Stimulated activated CD8-positive, alpha-beta memory T cell treated with anti-CD3 and anti-CD28 coated beads, Interleukin-12 subunit alpha, Interleukin-12 subunit beta, amount 100 ng/mL, for 24 hours (primary cell): ENCODE data around the gene PEX5L.
"Not testable (repeated sequence)": the region's sequence is repeated elsewhere in the genome, so short reads cannot be mapped to it uniquely, and the experiment has no call there.

Experiments used
- DNase-seq: peaks from one replicate; pipeline ENCODE4 v3.0.0-alpha.2; 2020; ENCODE audit errors: extremely low read depth

Gene PEX5L

DNA sequence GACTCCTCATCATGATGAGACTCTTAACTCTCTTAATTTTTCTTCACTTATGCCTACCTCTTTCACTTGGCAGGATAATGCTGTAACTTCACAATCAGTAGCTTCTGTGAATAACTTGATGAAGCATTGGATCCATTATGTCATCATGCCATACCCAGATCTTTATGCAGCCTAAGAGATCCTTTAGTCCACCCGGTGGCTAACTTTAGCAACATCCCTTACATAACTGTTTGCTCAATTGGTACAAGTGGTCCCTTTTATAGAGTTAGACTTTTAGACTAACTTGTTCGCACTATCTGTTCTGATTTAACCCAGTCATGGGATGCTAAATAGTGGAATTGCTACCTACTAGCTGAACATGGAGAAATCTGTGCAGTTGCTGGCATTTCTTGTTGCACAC is 199.4 kb downstream of the PEX5L start:
- no peak for DNase-seq

DNA sequence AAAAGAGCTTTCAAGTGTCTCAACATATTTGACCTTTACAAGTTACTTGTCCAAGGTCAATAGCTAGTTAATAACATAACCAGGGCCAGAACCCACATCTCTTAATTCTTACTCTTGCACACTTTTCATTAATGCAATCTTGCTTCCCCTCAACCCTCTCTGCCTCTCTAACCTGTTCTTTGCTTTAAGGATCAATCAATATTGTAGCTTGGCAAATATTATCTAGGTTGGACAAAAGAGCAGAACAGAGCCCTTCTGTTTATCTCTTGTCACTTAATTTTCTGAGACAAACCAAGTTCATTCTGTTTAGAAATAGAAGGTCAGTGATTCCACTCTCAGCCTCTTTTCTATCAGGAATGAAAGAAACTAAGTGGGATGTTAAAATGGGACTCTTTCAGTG is 203.4 kb downstream of the PEX5L start:
- no peak for DNase-seq

DNA sequence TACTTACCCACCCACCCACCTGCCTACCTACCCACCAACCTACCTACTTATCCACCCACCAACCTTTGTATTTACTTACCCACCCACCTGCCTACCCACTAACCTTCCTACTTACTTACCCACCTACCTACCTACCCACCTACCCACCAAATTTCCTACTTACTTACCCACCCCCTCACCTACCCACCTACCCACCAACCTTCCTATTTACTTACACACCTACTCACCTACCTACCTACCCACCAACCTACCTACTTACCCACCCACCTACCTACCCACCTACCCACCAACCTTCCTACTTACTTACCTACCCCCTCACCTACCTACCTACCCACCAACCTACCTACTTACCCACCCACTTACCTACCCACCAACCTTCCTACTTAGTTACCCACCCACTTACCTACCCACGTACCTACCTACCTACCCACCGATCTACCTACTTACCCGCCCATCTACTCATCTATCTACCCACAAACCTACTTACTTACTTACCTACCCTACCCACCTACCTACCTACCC is 204.3 kb downstream of the PEX5L start:
- no peak for DNase-seq

DNA sequence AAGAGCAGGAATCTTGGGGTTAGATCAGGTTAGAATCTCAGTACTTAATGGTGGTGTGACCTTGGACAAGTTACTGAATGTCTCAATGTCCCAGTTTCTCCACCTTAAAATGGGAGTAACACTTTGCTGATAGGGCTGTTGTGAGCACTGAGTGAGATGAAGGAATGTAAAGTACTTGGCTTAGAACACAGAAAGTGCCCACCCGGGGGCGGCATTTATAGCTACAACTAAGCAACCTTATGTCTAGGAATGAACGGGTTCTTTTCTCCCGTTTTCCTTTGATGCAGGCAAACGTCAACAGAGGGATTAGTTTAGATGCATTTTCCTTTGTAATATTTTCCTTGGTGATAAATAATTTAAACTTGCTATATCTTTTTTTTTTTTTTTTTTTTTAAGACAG is 207.3 kb downstream of the PEX5L start:
- no peak for DNase-seq

DNA sequence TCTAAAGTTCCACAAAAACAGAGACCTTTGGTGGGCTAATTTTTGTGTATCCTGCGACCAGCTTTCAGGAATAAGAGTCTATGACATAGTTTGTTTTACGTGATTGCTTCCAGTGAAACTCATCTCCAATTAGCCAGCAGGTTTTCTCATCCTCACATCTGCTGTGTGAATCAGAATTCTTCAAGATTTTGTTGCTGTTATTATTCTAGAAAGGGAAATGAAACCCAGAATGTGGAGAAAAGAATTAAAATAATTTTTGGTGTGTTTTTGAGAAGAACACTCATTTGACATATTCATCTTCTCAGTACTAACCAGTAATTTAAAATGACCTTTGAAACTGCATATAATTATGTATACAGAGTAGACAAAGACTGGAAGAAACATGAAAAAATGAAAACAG is 208.0 kb downstream of the PEX5L start:
- DNase-seq, result no peak

DNA sequence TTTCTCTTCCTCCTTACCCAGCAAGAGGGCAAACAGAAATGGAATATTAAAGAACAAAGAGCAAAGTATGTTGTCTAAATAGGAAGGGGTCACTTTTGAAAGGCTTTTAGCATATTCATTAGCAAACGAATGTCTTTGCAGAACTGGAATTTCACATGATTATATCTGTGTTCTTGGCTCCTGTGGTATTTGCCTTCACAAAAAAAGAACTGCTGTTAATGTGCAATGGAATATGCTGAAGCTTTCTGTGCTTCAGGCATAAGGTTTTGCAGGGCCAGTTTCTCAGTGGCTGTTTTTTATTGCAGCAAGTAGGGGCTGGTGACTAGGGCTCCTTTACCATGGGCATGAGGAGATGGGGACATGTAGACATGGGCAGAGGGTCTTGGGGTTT is 210.5 kb downstream of the PEX5L start:
- no peak for DNase-seq

DNA sequence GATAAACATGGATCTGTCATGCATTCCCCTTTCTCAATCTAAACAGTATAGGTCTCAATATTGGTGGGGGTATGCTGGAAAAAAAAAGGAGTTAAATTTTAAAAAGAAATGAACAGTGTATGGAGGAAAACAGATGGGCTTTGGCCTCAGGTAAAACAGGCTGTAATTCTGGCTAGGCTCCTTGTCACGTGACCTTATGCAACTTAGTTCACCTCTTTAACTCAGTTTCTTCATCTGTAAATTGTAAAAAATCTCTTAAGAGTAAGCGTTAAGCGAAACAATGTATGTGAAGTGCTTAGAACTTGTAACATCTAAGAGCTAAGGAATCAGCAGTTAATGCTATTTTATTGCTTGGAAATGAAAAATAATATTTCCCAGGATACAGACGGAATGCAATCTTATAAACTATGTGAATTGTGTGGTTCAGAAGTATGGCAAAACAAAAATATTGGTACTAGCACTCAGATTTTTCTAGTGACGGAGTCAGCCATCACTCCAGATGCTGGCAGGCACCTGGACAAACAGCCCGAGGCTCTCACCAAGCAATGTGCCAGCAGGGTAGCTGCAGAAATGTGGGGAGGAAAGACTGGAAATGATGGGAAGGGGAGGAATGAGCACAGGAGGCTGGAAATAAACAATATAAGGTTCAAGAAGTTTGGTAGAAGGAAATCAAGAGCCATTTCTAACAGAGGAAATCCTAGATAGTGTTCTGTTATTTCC is 211.1 kb downstream of the PEX5L start:
- no peak for DNase-seq

DNA sequence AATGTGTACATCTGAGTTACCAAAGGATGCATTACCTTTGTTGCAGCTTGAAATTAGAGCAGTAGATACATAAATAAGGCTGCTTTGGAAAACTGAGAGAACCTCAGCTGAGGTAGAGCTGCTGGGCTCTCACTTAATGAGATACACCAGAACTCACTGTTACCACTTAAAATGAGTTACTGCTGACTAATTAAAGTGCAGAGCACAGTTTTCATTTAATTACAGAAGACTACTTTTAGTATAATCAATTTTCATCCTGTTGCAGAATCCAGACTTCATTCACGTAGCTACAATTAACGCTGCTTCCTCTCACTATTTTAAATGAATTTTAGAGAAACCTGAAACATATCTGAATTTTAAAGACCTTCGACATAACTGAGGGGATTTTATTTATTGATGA is 214.4 kb downstream of the PEX5L start:
- DNase-seq, result no peak

DNA sequence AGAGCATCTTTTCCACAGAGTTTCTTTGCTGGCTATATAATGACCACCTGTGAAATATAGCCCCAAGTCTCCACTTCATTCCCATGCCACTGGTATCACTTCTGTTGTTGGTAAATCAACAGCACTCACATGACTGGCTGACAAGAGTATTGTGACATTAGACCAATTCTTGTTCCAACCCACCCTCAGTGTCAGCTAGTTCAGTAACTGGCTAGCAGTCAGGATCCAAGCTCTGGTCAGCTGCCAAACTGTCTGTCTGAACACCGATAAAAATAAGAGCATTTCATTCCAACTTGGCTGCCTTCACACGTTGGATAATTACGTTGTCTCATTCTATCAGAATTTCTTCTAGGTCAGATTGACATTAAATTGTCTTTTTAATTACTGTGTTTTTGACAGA is 217.4 kb downstream of the PEX5L start:
- DNase-seq, result no peak

DNA sequence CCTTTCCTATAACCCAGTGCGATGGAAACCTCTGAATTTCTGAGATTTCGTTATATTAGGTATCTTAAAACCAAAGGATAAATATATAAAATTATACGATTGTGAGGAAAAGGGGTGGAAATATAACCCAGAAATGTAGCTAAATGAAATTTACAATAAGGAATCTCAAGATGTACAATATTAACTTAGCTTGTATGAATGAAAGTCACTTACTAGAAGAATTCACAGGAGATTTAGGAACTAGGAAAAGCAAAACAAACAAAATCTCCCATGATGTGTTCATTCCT is 224.7 kb downstream of the PEX5L start:
- no peak for DNase-seq

DNA sequence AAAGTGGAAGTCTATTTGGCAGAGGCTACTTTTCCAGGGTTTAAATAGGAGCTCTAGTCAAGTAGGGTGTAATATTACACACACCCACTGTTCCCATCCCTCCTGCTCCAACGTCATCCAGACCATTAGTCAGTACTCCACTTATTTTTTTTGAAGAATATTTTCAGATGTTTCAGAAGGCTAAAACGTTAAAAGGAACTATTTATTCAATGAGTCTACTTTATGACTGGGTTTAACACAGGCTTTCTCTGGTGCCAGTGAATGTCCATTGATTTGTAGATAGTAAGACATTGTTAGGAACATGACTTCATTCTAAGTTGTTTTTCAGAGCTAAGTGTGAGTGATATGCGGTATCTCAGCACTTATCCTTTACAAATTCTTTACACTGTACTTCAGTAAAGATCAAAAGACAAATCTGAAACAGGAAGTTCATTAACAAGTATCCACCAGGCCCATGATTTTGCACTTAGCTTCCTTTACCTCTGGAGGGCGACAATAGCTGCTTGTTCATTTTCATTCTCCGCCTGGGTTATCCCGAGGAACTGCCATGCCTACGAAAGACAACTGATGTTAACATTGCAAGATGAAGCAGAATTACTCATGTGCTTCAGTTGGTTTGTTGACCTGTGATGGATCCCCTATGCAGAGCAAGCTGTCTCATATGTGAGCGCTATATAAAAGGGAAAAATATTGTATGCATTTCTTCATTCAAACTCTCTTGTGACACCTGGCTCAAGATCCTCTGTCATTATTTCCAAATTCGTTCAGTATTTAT is 225.2 kb downstream of the PEX5L start:
- DNase-seq, result no peak

DNA sequence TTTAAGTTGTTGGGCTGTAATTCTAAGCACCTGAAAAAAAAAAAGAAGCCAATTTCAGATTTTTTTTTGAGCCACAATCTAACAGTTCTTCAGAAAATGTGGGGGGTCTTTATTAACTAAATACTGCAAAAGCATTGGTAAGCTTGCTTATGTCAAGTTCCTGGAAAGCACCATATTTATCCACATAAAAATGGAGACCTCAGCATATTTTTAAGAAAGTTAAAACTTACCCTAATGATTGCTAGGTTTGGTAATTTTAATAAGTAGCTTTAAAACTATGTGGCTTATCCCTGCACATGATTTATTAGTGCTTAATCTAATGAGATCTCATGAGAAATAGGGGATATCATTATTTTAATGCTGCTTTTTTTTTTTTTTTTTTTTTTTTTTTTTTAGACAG is 227.1 kb downstream of the PEX5L start:
- DNase-seq, result no peak

DNA sequence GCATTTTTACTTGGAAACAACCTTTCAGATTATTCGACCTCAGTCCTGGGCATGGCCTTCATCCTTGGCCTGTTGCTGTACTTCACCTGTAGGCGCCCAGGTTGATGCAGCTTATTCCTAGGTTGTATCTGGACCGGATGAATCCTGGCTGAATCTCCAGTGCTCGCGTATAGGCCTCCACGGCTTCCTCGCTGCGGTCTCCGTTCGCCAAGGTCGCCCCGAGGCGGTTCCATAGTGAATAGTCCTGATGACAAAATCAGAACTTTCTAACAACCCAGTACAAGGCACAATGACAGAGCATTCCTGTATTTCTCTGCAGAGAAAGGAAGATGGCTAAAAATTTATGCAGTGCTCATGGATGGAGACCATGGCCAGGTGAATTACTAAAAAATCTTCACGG is 229.1 kb downstream of the PEX5L start:
- DNase-seq, result no peak

DNA sequence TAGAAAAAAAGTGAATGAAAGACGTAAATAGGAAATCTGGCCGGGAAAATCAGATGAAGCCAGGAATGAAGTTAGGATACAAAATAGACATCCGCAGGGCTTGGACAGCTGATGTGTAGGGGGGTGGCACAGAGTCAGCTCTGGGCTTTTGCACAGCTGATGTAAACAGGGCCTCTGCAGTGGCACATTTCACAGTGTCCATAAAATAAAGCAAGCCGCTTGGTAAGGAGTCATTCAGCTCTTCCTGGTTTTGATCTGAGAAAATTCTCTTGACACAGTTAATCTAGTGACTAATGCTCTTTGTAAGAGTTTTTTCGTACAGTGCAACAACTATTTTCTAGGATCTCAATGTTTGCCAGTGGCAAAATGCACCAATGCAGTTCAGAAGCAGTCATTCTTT is 230.6 kb downstream of the PEX5L start:
- DNase-seq, result no peak

DNA sequence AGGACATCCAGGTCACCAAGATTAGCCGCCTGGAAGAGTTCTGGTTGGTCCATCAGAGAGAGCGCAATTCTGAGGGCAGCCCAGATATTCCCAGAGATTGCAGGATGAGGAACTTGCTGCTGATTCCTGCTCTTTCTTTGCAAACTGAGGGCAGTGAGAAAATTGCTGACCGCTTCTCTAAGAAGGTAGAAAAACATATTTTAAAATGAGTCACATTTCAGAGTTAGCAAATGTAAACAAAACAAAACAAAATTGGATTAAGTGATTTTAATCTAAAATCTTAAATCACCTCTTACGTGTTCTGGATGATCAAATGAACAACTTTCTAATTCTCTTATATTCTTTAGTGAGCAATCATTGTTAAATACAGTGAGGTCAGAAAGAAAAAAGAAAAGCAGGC is 234.9 kb downstream of the PEX5L start:
- no peak for DNase-seq

DNA sequence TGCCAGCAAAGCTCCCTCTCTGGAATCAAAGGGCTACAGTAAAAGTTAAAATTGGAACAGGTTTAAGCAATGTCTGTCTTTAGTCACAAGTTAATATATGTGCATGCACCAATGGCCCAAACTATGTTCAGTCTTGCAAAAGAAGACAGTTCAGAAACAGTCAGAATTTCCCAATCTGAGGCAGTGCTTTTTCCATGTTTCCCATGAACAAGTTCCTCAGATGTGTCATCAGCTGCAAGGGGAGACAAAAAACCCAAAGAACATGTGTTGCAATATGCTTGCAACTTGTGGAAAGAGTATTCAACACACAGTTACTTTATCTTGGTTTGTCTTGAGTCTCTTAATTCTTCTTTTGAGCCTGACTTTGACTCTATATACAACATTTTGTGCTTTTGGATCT is 235.5 kb downstream of the PEX5L start:
- no peak for DNase-seq

DNA sequence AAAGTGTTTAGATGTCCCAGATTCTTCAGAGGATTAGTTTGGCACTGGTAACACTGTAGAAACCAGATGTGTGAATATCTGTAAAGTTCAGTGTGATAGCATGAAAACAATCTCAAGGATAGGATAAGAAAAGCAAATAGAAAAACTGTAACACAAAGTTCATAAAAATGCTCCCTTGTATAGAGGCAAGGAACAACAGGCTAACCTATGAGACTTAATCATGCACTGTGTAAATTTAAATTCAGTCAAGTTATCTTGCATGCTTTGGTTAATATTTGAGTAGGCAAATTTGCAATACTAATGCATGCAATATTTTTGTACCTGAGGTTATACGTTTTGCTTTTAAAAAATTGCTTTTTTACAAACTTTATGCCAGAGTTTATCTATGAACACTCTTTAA is 239.5 kb downstream of the PEX5L start:
- no peak for DNase-seq

DNA sequence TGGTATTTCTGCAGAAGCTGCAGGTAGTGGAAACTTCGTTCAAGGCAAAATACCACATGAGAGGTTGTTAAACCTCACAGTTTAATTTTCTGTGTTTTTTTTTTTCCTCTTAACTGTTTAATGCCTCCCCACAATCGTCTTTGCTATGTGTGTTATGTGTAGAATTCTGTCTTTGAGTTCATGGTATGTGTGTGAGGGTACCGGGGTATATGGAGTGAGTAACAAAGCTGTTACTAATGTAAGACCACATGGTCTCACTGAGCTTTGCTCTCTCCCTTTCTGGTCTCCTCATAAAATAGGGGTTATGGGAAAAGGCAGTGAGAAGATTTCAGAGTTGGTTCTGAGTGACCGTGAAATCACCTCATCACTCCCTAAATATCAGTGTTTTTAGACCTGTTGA is 240.3 kb downstream of the PEX5L start:
- no peak for DNase-seq

DNA sequence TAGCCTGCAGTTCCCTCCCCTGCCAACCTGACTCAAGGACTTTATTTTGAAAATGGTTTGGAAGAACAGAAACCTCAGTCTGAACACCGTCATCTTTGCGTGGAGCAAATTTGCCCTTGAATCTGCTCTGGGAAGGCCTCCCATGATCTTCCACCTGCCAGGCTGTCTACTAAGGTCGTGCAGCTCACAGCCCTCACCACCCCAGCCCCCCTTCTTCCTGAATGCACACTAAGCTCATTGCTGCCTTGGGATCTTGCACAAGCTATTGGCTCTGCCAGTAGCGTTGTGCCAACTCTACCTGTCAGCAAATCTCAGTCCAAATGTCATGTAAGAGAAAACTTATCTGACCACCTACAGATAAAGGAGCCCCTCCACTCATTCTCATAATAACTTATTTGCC is 242.4 kb downstream of the PEX5L start:
- no peak for DNase-seq

DNA sequence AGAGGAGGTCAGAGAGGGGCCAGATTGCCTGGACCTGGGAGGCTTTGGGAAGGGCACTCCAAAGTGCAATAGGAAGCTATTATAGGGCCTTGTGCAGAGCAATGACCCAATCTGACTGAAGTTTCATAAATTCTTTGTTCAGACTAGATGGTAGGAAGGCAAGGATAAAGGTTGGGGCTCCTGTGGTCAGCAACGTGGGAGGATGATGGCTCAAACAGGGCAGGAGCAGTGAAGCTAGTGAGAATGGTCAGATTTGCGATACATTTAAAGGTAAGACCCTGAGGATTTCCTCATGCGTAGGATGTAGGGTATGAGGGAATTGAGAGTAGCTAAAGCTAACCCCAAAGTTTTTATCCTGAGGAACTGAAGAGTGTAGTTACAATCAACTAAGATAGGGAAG is 244.9 kb downstream of the PEX5L start:
- DNase-seq, result no peak

DNA sequence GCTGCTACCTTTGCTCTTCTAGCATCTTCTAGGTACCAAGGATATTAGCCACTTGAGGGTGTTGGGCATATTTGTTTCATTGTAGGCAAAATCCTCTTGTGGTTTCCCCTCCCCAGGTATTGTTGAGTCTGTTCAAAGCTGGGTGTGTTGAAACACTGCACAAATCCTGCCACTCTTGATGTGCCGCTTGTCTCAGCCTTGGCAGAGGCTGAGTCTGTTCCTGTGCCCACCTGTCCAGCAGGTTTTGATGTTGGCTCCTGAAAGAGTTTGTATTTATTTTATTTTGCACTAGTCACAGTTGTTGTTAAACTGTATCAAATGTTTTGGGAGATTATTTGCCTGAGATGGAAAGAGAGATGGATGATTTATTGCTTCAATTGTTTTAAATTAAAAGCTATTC is 247.7 kb downstream of the PEX5L start:
- DNase-seq, result no peak

DNA sequence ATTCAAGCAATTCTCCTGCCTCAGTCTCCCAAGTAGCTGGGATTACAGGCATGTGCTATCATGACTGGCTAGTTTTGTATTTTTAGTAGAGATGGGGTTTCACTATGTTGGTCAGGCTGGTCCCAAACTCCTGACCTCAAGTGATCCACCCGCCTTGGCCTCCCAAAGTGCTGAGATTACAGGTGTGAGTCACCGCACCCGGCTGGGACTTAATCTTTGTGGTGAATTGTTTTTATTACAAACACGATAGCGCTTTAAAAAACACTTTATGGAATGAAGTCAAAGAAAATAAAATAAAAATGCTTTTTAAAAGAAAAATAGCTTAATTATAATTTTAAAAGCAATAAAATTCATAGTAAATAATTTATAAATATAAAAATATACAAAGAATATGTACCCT is 253.9 kb downstream of the PEX5L start:
- not testable (repeated sequence) for DNase-seq

DNA sequence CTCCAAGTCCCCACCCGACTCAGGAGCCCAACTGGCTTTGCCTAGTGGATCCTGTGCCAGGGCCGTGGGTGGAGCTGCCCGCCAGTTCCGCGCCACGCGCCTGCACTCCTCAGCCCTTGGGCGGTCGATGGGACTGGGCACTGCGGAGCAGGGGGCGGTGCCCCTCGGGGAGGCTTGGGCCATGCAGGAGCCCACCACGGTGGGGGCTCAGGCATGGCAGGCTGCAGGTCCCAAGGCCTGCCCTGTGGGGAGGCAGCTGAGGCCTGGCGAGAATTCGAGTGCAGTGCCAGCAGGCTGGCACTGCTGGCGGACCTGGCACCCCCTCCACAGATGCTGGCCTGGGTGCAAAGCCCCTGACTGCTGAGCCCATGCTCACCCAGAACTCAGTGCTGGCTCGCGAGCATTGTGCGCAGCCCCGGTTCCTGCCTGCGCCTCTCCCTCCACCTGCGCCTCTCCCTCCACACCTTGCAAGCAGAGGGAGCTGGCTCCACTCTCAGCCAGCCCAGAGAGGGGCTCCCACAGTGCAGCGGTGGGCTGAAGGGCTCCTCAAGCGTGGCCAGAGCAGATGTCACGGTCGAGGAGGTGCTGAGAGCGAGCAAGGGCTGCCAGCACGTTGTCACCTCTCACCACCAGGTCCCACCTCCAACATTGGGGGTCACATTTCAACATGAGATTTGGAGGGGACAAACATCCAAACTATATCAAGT is 261.2 kb downstream of the PEX5L start:
- no peak for DNase-seq
